Vagina (tissue), 2 donors: ENCODE data around the gene ST8SIA5.

Experiments used
- CTCF ChIP-seq, 3 experiments: fragments of 450-650 bp in 2 of 3; fragments of 200-600 bp in 1 of 3; sonication (generic) in 1 of 3; IDR thresholded peaks; one replicate each; pipeline ENCODE4 v1.5.1; 2017 to 2019; ENCODE audit warnings: antibody characterized with exemption in 3 of 3, mild to moderate bottlenecking in 2 of 3, moderate library complexity in 2 of 3
- POLR2AphosphoS5 ChIP-seq, 2 donors: sonication (generic); formaldehyde crosslinking; IDR thresholded peaks; one replicate each; pipeline ENCODE4 v1.9.0; 2017; ENCODE audit warnings: antibody characterized with exemption in 2 of 2, mild to moderate bottlenecking in 2 of 2, low read depth in 1 of 2; ENCODE audit not compliant: insufficient read depth in 1 of 2

GRCh38 chr18:46787674-46788073 is 30.8 kb upstream of the ST8SIA5 start:
- TF ChIP-seq CTCF (IDR thresholded peaks at IDR 0.05): no peak
- no peak for TF ChIP-seq POLR2AphosphoS5 (IDR thresholded peaks at IDR 0.05; ENCODE audit: insufficient read depth in 1 of 2, low read depth in 1 of 2)
